ENCODE results near the gene TMEM140.
"Not testable (repeated sequence)": the region's sequence is repeated elsewhere in the genome, so short reads cannot be mapped to it uniquely, and the experiment has no call there.

Gene TMEM140

GRCh38 chr7:135158141-135158655 lies 10.3 kb downstream of the TMEM140 start:
- no peak for DNase-seq (ENCODE audit: low read depth in 2 of 2, low spot score in 1 of 2)

- DNase-seq (ENCODE audit: low read depth in 2 of 2, low spot score in 1 of 2), result no peak
These were observed 11.0 kb downstream of the TMEM140 start for GRCh38 chr7:135158874-135159273.

GRCh38 chr7:135159359-135160085 lies 11.7 kb downstream of the TMEM140 start:
- DNase-seq (ENCODE audit: low read depth in 2 of 2, low spot score in 1 of 2), result no peak

GRCh38 chr7:135160098-135160857 lies 12.4 kb downstream of the TMEM140 start:
- no peak for DNase-seq (ENCODE audit: low read depth in 2 of 2, low spot score in 1 of 2)

- no peak for DNase-seq (ENCODE audit: low read depth in 2 of 2, low spot score in 1 of 2)
These were observed 13.2 kb downstream of the TMEM140 start for GRCh38 chr7:135160858-135161653.

GRCh38 chr7:135161669-135162068 lies 13.8 kb downstream of the TMEM140 start:
- DNase-seq (ENCODE audit: low read depth in 2 of 2, low spot score in 1 of 2), result no peak

- no peak for DNase-seq (ENCODE audit: low read depth in 2 of 2, low spot score in 1 of 2)
These were observed 14.6 kb downstream of the TMEM140 start for GRCh38 chr7:135162382-135163001.

- DNase-seq (ENCODE audit: low read depth in 2 of 2, low spot score in 1 of 2), result no peak
These were observed 16.6 kb downstream of the TMEM140 start for GRCh38 chr7:135164357-135165061.

GRCh38 chr7:135165862-135166261 lies 18.0 kb downstream of the TMEM140 start:
- DNase-seq (ENCODE audit: low read depth in 2 of 2, low spot score in 1 of 2), result no peak

- DNase-seq (ENCODE audit: low read depth in 2 of 2, low spot score in 1 of 2), result no peak
These were observed 18.6 kb downstream of the TMEM140 start for GRCh38 chr7:135166338-135166990.

- no peak for DNase-seq (ENCODE audit: low read depth in 2 of 2, low spot score in 1 of 2)
These were observed 19.6 kb downstream of the TMEM140 start for GRCh38 chr7:135167365-135167917.

- no peak for DNase-seq (ENCODE audit: low read depth in 2 of 2, low spot score in 1 of 2)
These were observed 20.1 kb downstream of the TMEM140 start for GRCh38 chr7:135168001-135168400.

- DNase-seq (ENCODE audit: low read depth in 2 of 2, low spot score in 1 of 2), result no peak
These were observed 20.7 kb downstream of the TMEM140 start for GRCh38 chr7:135168489-135169140.

- DNase-seq (ENCODE audit: low read depth in 2 of 2, low spot score in 1 of 2), result peak in 1 of 2 donors; percentile 11
These were observed 21.5 kb downstream of the TMEM140 start for GRCh38 chr7:135169141-135169963.

- DNase-seq (ENCODE audit: low read depth in 2 of 2, low spot score in 1 of 2), result no peak
These were observed 22.0 kb downstream of the TMEM140 start for GRCh38 chr7:135169964-135170273.

GRCh38 chr7:135170274-135170997 lies 22.6 kb downstream of the TMEM140 start, which contains the start of gene CYREN:
TSS of gene CYREN (minus strand) at chr7:135170707. CDS start at chr7:135168922, 1,785 bp downstream.
- DNase-seq (ENCODE audit: low read depth in 2 of 2, low spot score in 1 of 2), result peak; percentile 76 to 86

- DNase-seq (ENCODE audit: low read depth in 2 of 2, low spot score in 1 of 2), result not testable (repeated sequence)
These were observed 23.2 kb downstream of the TMEM140 start for GRCh38 chr7:135170998-135171481.

All from stimulated activated CD8-positive, alpha-beta memory T cell treated with anti-CD3 and anti-CD28 coated beads, Interleukin-4, amount 100 ng/mL, for 4 hours (primary cell).